Stimulated activated naive CD8-positive, alpha-beta T cell treated with anti-CD3 and anti-CD28 coated beads, Interleukin-15, Interleukin-2, amounts not matched to agents 100 U/mL and 50 U/mL, for 24 hours (primary cell): ENCODE measurements around the gene CCT8.

Source experiments
- ATAC-seq: fragments of 150-1000 bp; cut with Tn5 transposase; one replicate; pipeline ENCODE4 v1.10.0; 2021
- DNase-seq: peaks from one replicate; pipeline ENCODE4 v3.0.0; 2021

Gene CCT8

GRCh38 chr21:29073222-29074006 is at the start of gene CCT8:
TSS of gene CCT8 (minus strand) at chr21:29073648. CDS start at chr21:29073590, 58 bp downstream.
- peak; percentile 94 for ATAC-seq
- DNase-seq: peak; percentile 98

- DNase-seq: no peak
- no peak for ATAC-seq
Observed at GRCh38 chr21:29121759-29122158, 48.3 kb upstream of the CCT8 start.

GRCh38 chr21:29117372-29117955 is 44.0 kb upstream of the CCT8 start:
- ATAC-seq: no peak
- no peak for DNase-seq

- no peak for ATAC-seq
- no peak for DNase-seq
Observed at GRCh38 chr21:29115899-29116298, 42.5 kb upstream of the CCT8 start.

- no peak for ATAC-seq
- DNase-seq: no peak
Observed at GRCh38 chr21:29114765-29115500, 41.5 kb upstream of the CCT8 start.

GRCh38 chr21:29105218-29105617 is 31.8 kb upstream of the CCT8 start:
- no peak for ATAC-seq
- DNase-seq: no peak

GRCh38 chr21:29104239-29104708 is 30.8 kb upstream of the CCT8 start:
- ATAC-seq (no peak), DNase-seq (no peak)

GRCh38 chr21:29102791-29103257 is 29.4 kb upstream of the CCT8 start:
- no peak for DNase-seq
- ATAC-seq: no peak

GRCh38 chr21:29098156-29098555 is 24.7 kb upstream of the CCT8 start:
- no peak for ATAC-seq
- DNase-seq: no peak

- DNase-seq: no peak
- no peak for ATAC-seq
Observed at GRCh38 chr21:29096218-29097015, 23.0 kb upstream of the CCT8 start.

GRCh38 chr21:29092102-29092959 is 18.9 kb upstream of the CCT8 start:
- ATAC-seq: no peak
- no peak for DNase-seq

- DNase-seq (no peak), ATAC-seq (no peak)
Observed at GRCh38 chr21:29091033-29091432, 17.6 kb upstream of the CCT8 start.

- DNase-seq: no peak
- ATAC-seq: no peak
Observed at GRCh38 chr21:29085106-29085752, 11.8 kb upstream of the CCT8 start.

- no peak for DNase-seq
Observed at GRCh38 chr21:29084372-29084771, 10.9 kb upstream of the CCT8 start.

GRCh38 chr21:29083306-29083705 is 9.9 kb upstream of the CCT8 start:
- no peak for DNase-seq
- ATAC-seq: no peak

More at GRCh38 chr21:29084372-29084771, 10.9 kb upstream of the CCT8 start:
- ATAC-seq: no peak

GRCh38 chr21:29082046-29082815 is 8.8 kb upstream of the CCT8 start:
- no peak for ATAC-seq

GRCh38 chr21:29080454-29080941 is 7.0 kb upstream of the CCT8 start:
- peak; percentile 27 for DNase-seq
- no peak for ATAC-seq

More at GRCh38 chr21:29082046-29082815, 8.8 kb upstream of the CCT8 start:
- DNase-seq: no peak

GRCh38 chr21:29078869-29079767 is 5.7 kb upstream of the CCT8 start:
- ATAC-seq (peak; percentile 81), DNase-seq (peak; percentile 62)
